HG03575 (cell line): ENCODE results near the gene SCN1A.

Experiments
- ATAC-seq: cut with Tn5 transposase; IDR thresholded peaks from one replicate; pipeline ENCODE4 v1.9.1; 2021; ENCODE audit not compliant: unreplicated experiment, insufficient number of reproducible peaks, low FRiP score; ENCODE audit errors: extremely low read depth

The SCN1A gene

GRCh38 chr2:165950438-165950837 is 177.4 kb downstream of the SCN1A start:
- no peak for ATAC-seq

- no peak for ATAC-seq
Measured at GRCh38 chr2:165941827-165942226, 186.0 kb downstream of the SCN1A start.

- ATAC-seq = no peak
Measured at GRCh38 chr2:165938237-165938636, 189.6 kb downstream of the SCN1A start.
